ENCODE measurements around the gene KRTAP24-1.

KRTAP24-1 gene, protein sequence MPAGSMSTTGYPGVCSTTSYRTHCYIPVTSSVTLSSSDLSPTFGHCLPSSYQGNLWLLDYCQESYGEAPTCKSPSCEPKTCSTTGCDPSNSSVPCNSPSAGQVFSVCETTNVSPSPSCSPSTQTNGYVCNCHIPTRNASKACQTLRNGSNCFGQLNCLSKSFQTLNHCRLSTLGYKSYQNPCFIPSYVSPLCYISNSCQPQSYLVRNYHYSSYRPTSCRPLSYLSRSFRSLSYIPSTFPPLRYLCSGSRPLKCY

GRCh38 chr21:30282850-30283249 is at the start of gene KRTAP24-1:
Gene KRTAP24-1 (minus strand): TSS chr21:30282950. CDS start chr21:30282932, 18 bp downstream.
- Histone ChIP-seq H3K27me3 (ENCODE audit: control insufficient read depth, insufficient read depth, low read length) (no peaks in the 10 kb centered on the region), H3K9me3 (ENCODE audit: control insufficient read depth, low read length) (no peaks in the 10 kb centered on the region), H3K9ac (ENCODE audit: low read length) (no peak within 1 kb of the TSS), H3K36me3 (ENCODE audit: control insufficient read depth, insufficient read depth, low read length) (no peaks in the 10 kb centered on the region), H3K4me3 (ENCODE audit: low read length) (no peak within 1 kb of the TSS), H3K4me1 (ENCODE audit: control insufficient read depth, insufficient read depth, low read length) (no peaks in the 10 kb centered on the region)

GRCh38 chr21:30329203-30329875 is 46.6 kb upstream of the KRTAP24-1 start:
- H3K9me3 ChIP-seq (ENCODE audit: control insufficient read depth, low read length): no peaks in the 10 kb centered on the region
- no peaks in the 10 kb centered on the region for H3K27me3 ChIP-seq (ENCODE audit: control insufficient read depth, insufficient read depth, low read length)
- no peaks in the 10 kb centered on the region for H3K4me1 ChIP-seq (ENCODE audit: control insufficient read depth, insufficient read depth, low read length)
- no peak overlapping the region for H3K4me3 ChIP-seq (ENCODE audit: low read length)
- H3K36me3 ChIP-seq (ENCODE audit: control insufficient read depth, insufficient read depth, low read length): no peaks in the 10 kb centered on the region
- H3K9ac ChIP-seq (ENCODE audit: low read length): no peak overlapping the region

- Histone ChIP-seq H3K27me3 (ENCODE audit: control insufficient read depth, insufficient read depth, low read length) (no peaks in the 10 kb centered on the region), H3K9me3 (ENCODE audit: control insufficient read depth, low read length) (no peaks in the 10 kb centered on the region), H3K4me3 (ENCODE audit: low read length) (no peak overlapping the region), H3K4me1 (ENCODE audit: control insufficient read depth, insufficient read depth, low read length) (no peaks in the 10 kb centered on the region), H3K9ac (ENCODE audit: low read length) (no peak overlapping the region), H3K36me3 (ENCODE audit: control insufficient read depth, insufficient read depth, low read length) (no peaks in the 10 kb centered on the region)
Observed at GRCh38 chr21:30326390-30326789, 43.6 kb upstream of the KRTAP24-1 start.

- Histone ChIP-seq H3K9ac (ENCODE audit: low read length) (no peak within 1 kb of the TSS), H3K27me3 (ENCODE audit: control insufficient read depth, insufficient read depth, low read length) (no peaks in the 10 kb centered on the region)
Observed at GRCh38 chr21:30320215-30320614, 37.5 kb upstream of the KRTAP24-1 start, which contains the start of gene KRTAP26-1. Gene KRTAP26-1 (minus strand): TSS chr21:30320315. CDS start chr21:30320035, 280 bp downstream.

GRCh38 chr21:30315701-30316100 is 33.0 kb upstream of the KRTAP24-1 start:
- no peaks in the 10 kb centered on the region for H3K27me3 ChIP-seq (ENCODE audit: control insufficient read depth, insufficient read depth, low read length)
- H3K9ac ChIP-seq (ENCODE audit: low read length): no peak overlapping the region
- no peaks in the 10 kb centered on the region for H3K36me3 ChIP-seq (ENCODE audit: control insufficient read depth, insufficient read depth, low read length)
- no peaks in the 10 kb centered on the region for H3K4me1 ChIP-seq (ENCODE audit: control insufficient read depth, insufficient read depth, low read length)
- H3K9me3 ChIP-seq (ENCODE audit: control insufficient read depth, low read length): no peaks in the 10 kb centered on the region
- H3K4me3 ChIP-seq (ENCODE audit: low read length): no peak overlapping the region

More at GRCh38 chr21:30320215-30320614, 37.5 kb upstream of the KRTAP24-1 start, which contains the start of gene KRTAP26-1:
- no peak within 1 kb of the TSS for H3K4me3 ChIP-seq (ENCODE audit: low read length)
- H3K4me1 ChIP-seq (ENCODE audit: control insufficient read depth, insufficient read depth, low read length): no peaks in the 10 kb centered on the region
- no peaks in the 10 kb centered on the region for H3K36me3 ChIP-seq (ENCODE audit: control insufficient read depth, insufficient read depth, low read length)
- no peaks in the 10 kb centered on the region for H3K9me3 ChIP-seq (ENCODE audit: control insufficient read depth, low read length)

DNA sequence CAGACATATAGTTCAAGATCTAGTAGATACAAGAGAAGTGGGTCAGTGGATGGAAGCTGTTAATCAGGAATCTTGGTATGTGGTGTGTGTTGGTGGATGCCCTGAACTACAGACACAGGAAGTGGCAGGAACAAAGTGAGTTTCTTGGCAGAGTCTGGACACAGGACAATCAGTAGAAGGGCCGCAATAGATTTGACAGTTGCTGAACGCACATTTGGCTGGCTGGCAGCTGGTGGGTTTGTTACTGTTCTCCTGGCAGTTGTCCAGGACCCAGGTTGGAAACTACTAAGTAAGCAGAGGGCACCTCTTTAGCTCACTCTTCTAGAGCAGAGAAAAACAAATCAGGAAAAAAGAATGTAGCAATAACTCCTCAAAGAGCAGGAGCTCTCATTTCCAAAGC is 24.1 kb upstream of the KRTAP24-1 start:
- Histone ChIP-seq H3K36me3 (ENCODE audit: control insufficient read depth, insufficient read depth, low read length) (no peaks in the 10 kb centered on the region), H3K9me3 (ENCODE audit: control insufficient read depth, low read length) (no peaks in the 10 kb centered on the region), H3K9ac (ENCODE audit: low read length) (no peak overlapping the region), H3K4me3 (ENCODE audit: low read length) (no peak overlapping the region), H3K27me3 (ENCODE audit: control insufficient read depth, insufficient read depth, low read length) (no peaks in the 10 kb centered on the region), H3K4me1 (ENCODE audit: control insufficient read depth, insufficient read depth, low read length) (no peaks in the 10 kb centered on the region)

DNA sequence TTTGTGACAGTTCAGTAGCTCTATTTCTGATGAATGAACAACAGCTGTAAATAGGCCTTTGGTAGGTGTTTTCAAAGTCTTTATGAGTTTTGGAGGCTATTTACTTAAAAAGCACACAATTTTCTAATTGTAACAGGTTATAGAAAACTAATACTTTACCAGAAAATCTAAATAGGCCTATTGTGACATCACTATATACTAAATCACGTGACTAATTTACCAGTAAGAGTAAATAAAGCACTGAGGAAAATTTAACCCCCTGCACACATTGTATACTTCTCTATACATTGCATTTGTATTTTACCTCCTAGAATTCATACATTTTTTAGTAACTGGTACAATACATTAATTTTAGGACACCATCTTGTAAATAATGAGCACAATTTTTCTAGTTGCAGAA is 22.4 kb upstream of the KRTAP24-1 start:
- Histone ChIP-seq H3K36me3 (ENCODE audit: control insufficient read depth, insufficient read depth, low read length) (no peaks in the 10 kb centered on the region), H3K9me3 (ENCODE audit: control insufficient read depth, low read length) (no peaks in the 10 kb centered on the region), H3K27me3 (ENCODE audit: control insufficient read depth, insufficient read depth, low read length) (no peaks in the 10 kb centered on the region), H3K4me3 (ENCODE audit: low read length) (no peak overlapping the region), H3K4me1 (ENCODE audit: control insufficient read depth, insufficient read depth, low read length) (no peaks in the 10 kb centered on the region), H3K9ac (ENCODE audit: low read length) (no peak overlapping the region)

DNA sequence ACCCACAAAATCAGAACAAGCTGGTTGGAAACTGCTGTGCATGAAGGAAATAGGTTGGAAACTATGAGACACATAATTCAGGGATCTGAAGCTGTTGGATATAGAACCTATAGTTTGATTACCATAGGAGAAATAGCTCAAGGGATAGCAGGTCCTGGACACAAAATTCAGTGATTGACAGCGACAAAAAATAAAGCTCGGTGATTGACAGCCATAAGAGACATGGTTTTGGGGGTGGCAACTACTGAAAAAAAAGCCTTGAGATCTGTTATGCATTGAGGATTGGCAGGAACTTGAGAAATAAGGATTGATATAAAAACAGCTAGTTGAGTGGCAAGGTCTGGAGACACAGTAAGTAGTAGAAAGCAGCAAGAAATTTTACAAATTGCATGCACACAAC is 6.5 kb upstream of the KRTAP24-1 start, which contains the start of gene KRTAP25-1:
Gene KRTAP25-1, minus strand, starts transcription at position 300 of the 400 bp plus-strand sequence. Its CDS starts 24 bp downstream, at position 276.
- no peaks in the 10 kb centered on the region for H3K36me3 ChIP-seq (ENCODE audit: control insufficient read depth, insufficient read depth, low read length)
- H3K9me3 ChIP-seq (ENCODE audit: control insufficient read depth, low read length): no peaks in the 10 kb centered on the region
- H3K4me3 ChIP-seq (ENCODE audit: low read length): no peak within 1 kb of the TSS
- H3K9ac ChIP-seq (ENCODE audit: low read length): no peak within 1 kb of the TSS
- H3K4me1 ChIP-seq (ENCODE audit: control insufficient read depth, insufficient read depth, low read length): no peaks in the 10 kb centered on the region
- no peaks in the 10 kb centered on the region for H3K27me3 ChIP-seq (ENCODE audit: control insufficient read depth, insufficient read depth, low read length)

GRCh38 chr21:30271611-30272010 is 11.1 kb downstream of the KRTAP24-1 start:
- no peaks in the 10 kb centered on the region for H3K4me1 ChIP-seq (ENCODE audit: control insufficient read depth, insufficient read depth, low read length)
- no peak overlapping the region for H3K4me3 ChIP-seq (ENCODE audit: low read length)
- no peaks in the 10 kb centered on the region for H3K27me3 ChIP-seq (ENCODE audit: control insufficient read depth, insufficient read depth, low read length)
- H3K36me3 ChIP-seq (ENCODE audit: control insufficient read depth, insufficient read depth, low read length): no peaks in the 10 kb centered on the region
- no peak overlapping the region for H3K9ac ChIP-seq (ENCODE audit: low read length)
- H3K9me3 ChIP-seq (ENCODE audit: control insufficient read depth, low read length): no peaks in the 10 kb centered on the region

DNA sequence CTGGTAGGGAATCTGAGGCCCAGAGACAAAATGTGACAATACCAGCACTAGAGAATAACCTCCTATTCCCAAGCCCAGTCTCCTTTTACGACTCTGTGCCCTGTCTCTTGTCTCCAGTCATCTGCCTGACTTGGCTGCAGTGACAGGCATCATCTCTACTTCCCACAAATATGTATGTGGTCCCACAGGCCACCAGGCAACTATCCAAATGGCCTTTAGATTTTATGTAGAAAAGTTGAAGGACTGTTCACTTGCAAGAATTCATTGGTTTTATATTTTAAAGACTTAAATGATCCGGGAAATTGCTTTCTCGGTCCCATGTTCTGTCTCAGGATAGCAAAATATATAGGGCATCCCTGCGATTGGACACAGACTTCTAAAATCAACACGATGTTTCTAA is 11.6 kb downstream of the KRTAP24-1 start:
- Histone ChIP-seq H3K36me3 (ENCODE audit: control insufficient read depth, insufficient read depth, low read length) (no peaks in the 10 kb centered on the region), H3K4me1 (ENCODE audit: control insufficient read depth, insufficient read depth, low read length) (no peaks in the 10 kb centered on the region), H3K4me3 (ENCODE audit: low read length) (no peak overlapping the region), H3K9ac (ENCODE audit: low read length) (no peak overlapping the region), H3K27me3 (ENCODE audit: control insufficient read depth, insufficient read depth, low read length) (no peaks in the 10 kb centered on the region), H3K9me3 (ENCODE audit: control insufficient read depth, low read length) (no peaks in the 10 kb centered on the region)

GRCh38 chr21:30269803-30270530 is 12.8 kb downstream of the KRTAP24-1 start:
- no peaks in the 10 kb centered on the region for H3K4me1 ChIP-seq (ENCODE audit: control insufficient read depth, insufficient read depth, low read length)
- H3K9ac ChIP-seq (ENCODE audit: low read length): no peak overlapping the region
- no peaks in the 10 kb centered on the region for H3K9me3 ChIP-seq (ENCODE audit: control insufficient read depth, low read length)
- no peak overlapping the region for H3K4me3 ChIP-seq (ENCODE audit: low read length)
- H3K36me3 ChIP-seq (ENCODE audit: control insufficient read depth, insufficient read depth, low read length): no peaks in the 10 kb centered on the region
- H3K27me3 ChIP-seq (ENCODE audit: control insufficient read depth, insufficient read depth, low read length): no peaks in the 10 kb centered on the region
